GM10248 (cell line): ENCODE measurements around the gene CYP1A1.
"Not testable (repeated sequence)": the region's sequence is repeated elsewhere in the genome, so short reads cannot be mapped to it uniquely, and the experiment has no call there.

ENCODE experiments used
- CTCF ChIA-PET: fragments of 300-600 bp; sonication (Branson Sonifier 250); formaldehyde crosslinking; extraction: SDS; loops from one replicate; lab custom pipeline; 2021; ENCODE audit warnings: antibody characterized with exemption; lab: Yijun Ruan, JAX
- POLR2A ChIA-PET: fragments of 350-650 bp; sonication (Branson Sonifier 250); formaldehyde crosslinking; extraction: SDS; loops from one replicate; lab custom pipeline; 2020; ENCODE audit warnings: antibody characterized with exemption; lab: Yijun Ruan, JAX
- DNase-seq: peaks from one replicate; pipeline ENCODE4 v3.0.0; 2012; ENCODE audit errors: extremely low spot score
- CTCF ChIP-seq: IDR thresholded peaks from 2 replicates; pipeline ENCODE4 v1.5.1; 2012; ENCODE audit warnings: mild to moderate bottlenecking, low read depth; ENCODE audit errors: extremely low read depth, missing control alignments, control extremely low read depth

The CYP1A1 gene

GRCh38 chr15:74746389-74746788, 21.1 kb upstream of the CYP1A1 start:
- no peak for TF ChIP-seq CTCF
- no peak for DNase-seq
- POLR2A ChIA-PET, result no interaction called here
- CTCF ChIA-PET, result no interaction called here

GRCh38 chr15:74742422-74742821, 17.1 kb upstream of the CYP1A1 start:
- DNase-seq, result no peak
- TF ChIP-seq CTCF, result no peak
- POLR2A ChIA-PET, result interaction anchor here (0.6 kb wide), 1 partner anchor 1927 kb away, joined by 3 read pairs; no protein-coding TSS in a partner anchor
- CTCF ChIA-PET, result interaction anchor here (0.8 to 1.5 kb wide), 4 partner anchors 9 to 111 kb away, joined by 3 to 4 read pairs (median 4); no protein-coding TSS in a partner anchor

- CTCF ChIA-PET, result interaction anchor here (1.6 to 1.9 kb wide), 2 partner anchors 13 to 82 kb away, joined by 3 to 4 read pairs; partner anchors contain the start of gene CYP1A1
- POLR2A ChIA-PET, DNase-seq: not testable (repeated sequence)
Observed at GRCh38 chr15:74738239-74738638, 12.9 kb upstream of the CYP1A1 start.

GRCh38 chr15:74735305-74735704, 10.0 kb upstream of the CYP1A1 start:
- ChIA-PET CTCF (interaction anchor here (1.2 to 1.5 kb wide), 2 partner anchors 36 to 166 kb away, joined by 3 to 6 read pairs; no protein-coding TSS in a partner anchor), POLR2A (no interaction called here)
- DNase-seq, result no peak
- no peak for TF ChIP-seq CTCF

- DNase-seq, result no peak
- CTCF ChIA-PET, result interaction anchor here (2.3 kb wide), 1 partner anchor 36 kb away, joined by 7 read pairs; no protein-coding TSS in a partner anchor
- POLR2A ChIA-PET, result no interaction called here
- no peak for TF ChIP-seq CTCF
Observed at GRCh38 chr15:74733269-74733668, 7.9 kb upstream of the CYP1A1 start.

GRCh38 chr15:74732846-74733245, 7.5 kb upstream of the CYP1A1 start:
- ChIA-PET CTCF (interaction anchor here (2.3 kb wide), 1 partner anchor 37 kb away, joined by 7 read pairs; no protein-coding TSS in a partner anchor), POLR2A (interaction anchor here (0.6 kb wide), 1 partner anchor 78 kb away, joined by 4 read pairs; no protein-coding TSS in a partner anchor)
- TF ChIP-seq CTCF, result no peak
- no peak for DNase-seq

GRCh38 chr15:74730619-74731316, 5.4 kb upstream of the CYP1A1 start:
- CTCF ChIA-PET, result interaction anchor here (2.3 kb wide), 1 partner anchor 39 kb away, joined by 7 read pairs; no protein-coding TSS in a partner anchor
- no peak for TF ChIP-seq CTCF
- POLR2A ChIA-PET, result no interaction called here
- DNase-seq, result no peak

- POLR2A ChIA-PET, CTCF ChIA-PET, DNase-seq: not testable (repeated sequence)
Observed at GRCh38 chr15:74729372-74729771, 4.0 kb upstream of the CYP1A1 start.

- POLR2A ChIA-PET, CTCF ChIA-PET: not testable (repeated sequence)
Observed at GRCh38 chr15:74728699-74729098, 3.4 kb upstream of the CYP1A1 start.

More at GRCh38 chr15:74728699-74729098, 3.4 kb upstream of the CYP1A1 start:
- not testable (repeated sequence) for DNase-seq
